GM21526 (cell line): Measurements from ENCODE around the gene UBC.
"Not testable (repeated sequence)": the region's sequence is repeated elsewhere in the genome, so short reads cannot be mapped to it uniquely, and the experiment has no call there.

Source experiments
- ATAC-seq: cut with Tn5 transposase; IDR thresholded peaks from one replicate; pipeline ENCODE4 v1.9.1; 2021; ENCODE audit warnings: moderate library complexity; ENCODE audit not compliant: unreplicated experiment, low FRiP score

Gene UBC

GRCh38 chr12:124938108-124938507, 23.7 kb upstream of the UBC start:
- ATAC-seq: peak; percentile 24

- ATAC-seq: not testable (repeated sequence)
These were observed 17.1 kb upstream of the UBC start for GRCh38 chr12:124931528-124931927.

- no peak for ATAC-seq
These were observed 16.1 kb upstream of the UBC start for GRCh38 chr12:124930586-124930985.

GRCh38 chr12:124929649-124930419, 15.4 kb upstream of the UBC start:
- no peak for ATAC-seq

- no peak for ATAC-seq
These were observed 14.6 kb upstream of the UBC start for GRCh38 chr12:124928912-124929530.

DNA sequence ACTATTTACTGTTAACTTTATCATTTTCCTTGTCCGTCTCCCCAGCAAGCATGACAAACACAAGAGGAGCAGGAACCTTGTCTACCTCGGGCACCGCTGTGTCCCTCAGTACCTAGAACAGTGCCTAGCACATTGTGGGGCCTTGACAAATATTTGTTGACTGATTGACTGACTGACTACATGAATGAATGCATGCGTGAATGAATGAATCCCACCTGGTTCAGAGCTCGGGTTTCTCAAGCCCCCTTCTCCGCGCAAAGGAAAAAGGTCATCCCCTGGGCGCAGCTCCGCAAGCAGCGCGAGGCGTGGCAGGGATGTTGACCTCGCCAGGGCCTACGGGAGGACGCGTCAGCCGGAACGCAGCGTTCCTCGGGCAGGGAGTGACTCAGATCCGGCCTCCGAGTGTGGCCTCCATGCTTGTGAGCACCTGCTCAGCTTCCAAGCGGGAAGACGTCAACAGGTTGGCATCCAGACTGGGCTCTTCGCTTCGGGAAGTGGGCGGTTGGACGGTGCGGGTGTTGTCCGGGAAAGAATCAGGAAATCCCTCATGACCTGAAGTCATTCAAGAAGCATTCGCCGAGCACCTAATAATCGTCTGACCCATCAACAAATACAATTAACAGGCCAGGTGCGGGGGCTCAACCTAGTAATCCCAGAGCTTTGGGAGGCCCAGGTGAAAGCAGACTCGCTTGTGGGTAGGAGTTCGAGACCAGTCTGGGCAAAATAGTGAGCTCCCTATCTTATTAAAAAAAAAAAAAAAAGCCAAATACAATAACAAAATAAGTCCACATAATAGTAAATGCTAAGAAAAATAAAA, 13.9 kb upstream of the UBC start:
- ATAC-seq: peak; percentile 31

DNA sequence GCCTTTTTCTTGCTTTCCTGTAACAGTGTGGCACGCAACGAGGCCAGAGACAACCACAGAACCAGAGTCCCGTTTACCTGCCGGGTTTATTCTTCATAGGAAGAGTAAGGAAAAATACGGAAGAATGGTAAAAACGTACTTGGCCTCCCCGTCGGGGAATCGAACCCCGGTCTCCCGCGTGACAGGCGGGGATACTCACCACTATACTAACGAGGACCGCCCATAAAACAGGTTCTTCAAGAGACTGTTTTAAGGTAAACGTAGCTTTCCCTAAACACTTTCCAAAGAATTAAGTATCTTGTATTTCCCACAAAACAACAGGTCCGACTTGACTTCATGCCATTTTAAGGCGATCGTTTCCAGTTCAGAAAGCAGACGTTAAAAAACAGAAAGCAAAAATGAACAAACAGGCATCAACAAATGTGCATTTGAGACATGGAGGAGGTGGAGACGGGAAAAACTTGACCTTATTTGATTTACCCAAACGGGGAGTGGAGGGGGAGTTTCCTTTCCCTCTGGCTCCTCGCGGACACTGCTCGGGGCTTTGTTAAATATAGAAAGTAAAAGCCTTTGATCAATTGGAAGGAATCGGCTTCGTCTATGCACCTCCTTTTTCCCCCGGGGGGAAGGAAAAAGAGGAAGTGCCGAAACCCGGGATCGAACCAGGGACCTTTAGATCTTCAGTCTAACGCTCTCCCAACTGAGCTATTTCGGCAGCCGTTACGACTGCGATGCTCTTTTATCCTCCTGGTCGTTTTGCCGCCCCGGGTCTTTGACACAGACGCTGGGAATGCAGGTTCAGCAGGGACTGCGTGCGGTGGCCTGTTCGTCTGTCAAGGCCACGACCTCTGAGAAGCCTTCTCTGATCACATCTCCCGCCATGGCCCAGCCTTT, 13.0 kb upstream of the UBC start:
- ATAC-seq: peak; percentile 65

GRCh38 chr12:124925782-124926181, 11.3 kb upstream of the UBC start:
- not testable (repeated sequence) for ATAC-seq

DNA sequence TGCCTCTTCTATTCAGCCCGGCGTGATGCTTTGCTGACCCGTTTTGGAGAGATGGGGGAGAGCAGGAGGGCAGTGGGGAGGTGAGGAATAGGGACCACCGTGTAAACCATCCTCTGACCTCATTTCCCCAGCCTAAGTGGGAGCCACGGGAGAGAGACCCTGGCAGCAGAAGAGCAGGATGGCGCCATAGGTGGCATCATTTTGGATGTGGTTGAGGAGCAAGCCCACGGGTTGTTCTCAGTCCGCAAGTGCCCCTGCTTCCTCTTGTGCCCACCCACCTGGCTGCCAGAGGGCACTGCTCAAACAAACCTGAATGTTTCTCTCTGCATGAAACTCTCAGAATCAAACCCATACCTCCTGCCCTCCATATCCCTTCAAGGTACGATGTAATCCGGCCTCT, 10.7 kb upstream of the UBC start:
- no peak for ATAC-seq

DNA sequence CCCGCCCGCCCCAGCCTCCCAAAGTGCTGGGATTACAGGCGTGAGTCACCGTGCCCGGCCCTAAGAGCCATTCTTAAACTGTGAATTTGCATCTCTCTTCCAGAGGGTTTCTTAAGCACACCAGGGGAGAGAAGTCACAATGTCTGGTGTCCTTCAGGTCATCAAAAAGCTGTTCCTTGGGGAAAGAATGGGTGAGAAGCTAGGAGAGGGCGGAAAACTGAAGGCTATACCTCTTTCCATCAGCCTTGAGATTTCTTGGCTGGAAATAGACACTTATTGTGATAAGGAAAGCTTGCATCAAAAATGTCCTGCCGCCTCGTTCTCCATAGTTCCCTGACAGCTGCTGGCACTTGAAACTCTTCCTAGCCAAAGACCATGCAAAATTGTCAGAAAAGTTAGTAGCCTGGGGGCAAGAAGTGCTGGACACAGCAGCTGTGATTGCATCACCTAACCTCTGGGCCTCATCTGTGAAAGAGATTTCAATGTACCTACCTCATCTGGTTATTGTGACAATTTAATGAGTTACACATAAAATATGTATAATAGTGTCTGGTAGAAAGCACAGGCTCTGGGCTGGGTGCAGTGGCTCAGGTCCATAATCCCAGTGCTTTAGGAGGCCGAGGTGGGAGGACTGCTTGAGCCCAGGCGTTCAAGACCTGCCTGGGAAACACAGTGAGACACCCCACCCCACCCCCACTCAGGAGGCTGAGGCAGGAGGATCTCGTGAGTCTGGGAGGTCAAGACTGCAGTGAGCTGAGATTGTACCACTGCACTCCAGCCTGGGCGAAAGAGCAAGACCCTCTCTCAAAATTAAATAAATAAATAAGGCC, 9.7 kb upstream of the UBC start:
- no peak for ATAC-seq

DNA sequence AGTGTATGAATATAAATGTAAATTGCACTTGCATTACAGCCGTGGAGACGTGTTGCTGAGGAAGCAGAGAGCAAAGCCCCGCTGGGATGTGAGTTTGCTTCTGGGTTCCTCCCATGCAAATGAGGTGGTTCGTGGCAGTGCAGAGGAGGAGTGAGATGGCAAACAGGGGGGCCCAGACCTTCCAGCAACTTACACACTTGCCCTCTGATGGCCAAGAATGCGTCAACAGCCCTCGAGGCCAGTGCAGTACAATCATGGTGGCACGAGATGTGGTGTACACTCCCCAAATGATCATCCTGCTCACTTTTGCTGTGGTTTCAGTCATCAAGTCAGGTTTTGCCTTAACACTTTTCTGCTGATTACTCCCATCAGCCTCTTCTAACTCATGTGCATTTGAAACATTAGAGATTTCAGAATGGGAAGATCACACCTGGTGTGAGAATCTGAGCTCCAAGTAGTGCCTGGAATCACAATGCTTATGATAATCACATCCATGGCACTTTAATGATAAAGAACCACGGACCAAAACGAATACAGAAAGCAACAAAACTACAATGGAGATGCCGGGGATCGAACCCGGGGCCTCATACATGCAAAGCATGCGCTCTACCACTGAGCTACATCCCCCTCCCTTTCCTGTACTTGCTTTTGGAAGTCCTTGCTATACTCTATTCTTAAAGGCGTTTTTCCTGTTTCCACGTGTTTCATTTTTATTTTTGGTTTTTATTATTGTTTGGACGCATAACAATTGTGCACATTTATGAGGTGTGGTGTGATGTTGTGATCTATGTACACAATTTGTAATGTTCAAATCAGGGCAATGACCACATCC, 7.0 kb upstream of the UBC start:
- ATAC-seq: peak; percentile 38

- ATAC-seq: no peak
These were observed 6.0 kb upstream of the UBC start for GRCh38 chr12:124920353-124920935.

DNA sequence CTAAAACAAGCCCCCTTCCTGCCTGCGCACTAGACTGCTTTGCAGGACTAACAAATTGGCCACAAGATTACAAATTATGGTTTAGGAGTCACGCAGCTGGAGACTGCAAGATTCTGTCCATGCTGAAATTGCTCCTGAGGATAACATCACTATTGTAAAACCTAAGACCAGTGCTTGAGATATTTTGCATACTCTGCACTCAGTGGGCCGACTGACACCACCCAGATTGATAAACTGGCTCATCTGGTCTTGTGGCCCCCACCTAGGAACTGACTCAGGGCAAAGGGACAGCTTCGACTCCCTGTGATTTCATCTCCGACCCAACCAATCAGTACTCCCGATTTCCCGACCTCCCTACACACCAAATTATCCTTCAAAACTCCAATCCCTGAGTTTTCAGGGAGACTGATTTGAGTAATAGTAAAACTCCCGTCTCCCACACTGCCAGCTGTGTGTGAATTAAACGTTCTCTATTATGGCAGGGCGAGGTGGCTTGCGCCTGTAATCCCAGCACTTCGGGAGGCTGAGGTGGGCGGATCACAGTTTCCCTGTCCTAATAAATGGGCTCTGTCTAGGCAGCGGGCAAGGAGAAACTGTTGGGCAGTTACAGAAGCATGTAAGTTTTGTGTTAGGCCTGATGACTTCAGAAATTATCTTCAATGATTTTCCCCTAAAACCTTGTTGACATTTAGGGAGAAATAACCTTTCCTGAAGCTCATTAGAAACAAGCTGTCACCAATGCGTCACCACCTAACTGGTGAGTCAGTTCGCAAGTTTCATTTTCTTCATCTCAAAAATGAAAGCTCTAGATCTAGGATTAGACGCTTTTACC, 5.3 kb upstream of the UBC start:
- no peak for ATAC-seq

GRCh38 chr12:124918622-124918988, 4.2 kb upstream of the UBC start:
- not testable (repeated sequence) for ATAC-seq

DNA sequence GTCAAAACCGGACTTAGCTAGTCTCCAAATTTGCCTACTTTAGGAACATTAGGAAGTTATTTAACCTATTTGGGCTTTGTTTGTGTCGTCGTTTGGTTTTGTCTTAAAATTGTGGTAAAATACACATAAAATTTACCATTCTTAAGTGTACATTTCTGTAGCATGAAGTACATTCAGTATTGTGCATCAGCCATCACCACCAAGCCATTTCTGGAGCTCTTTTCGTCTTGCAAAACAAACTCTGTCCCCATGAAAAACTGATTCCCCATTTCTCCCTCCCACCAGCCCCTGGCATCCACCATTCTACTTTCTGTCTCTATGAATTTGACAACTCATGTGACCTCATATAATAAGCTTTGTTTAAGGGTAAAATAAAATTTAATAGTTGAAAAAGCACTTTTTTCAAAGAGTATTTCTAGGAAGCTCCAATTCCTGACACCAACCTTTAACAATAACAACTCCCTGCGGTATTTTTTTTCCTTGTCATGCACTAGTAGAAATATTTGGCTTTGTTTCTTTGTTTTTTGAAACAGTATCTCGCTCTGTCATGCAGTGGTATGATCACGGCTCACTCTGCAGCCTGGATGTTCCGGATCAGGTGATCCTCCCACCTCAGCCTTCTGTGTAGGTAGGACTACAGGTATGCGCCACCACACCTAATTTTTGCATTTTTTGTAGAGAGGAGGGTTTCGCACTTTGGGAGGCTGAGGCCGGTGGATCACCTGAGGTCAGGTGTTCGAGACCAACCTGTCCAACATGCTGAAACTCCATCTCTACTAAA, 3.6 kb upstream of the UBC start:
- ATAC-seq: no peak

GRCh38 chr12:124917135-124917840, 2.8 kb upstream of the UBC start:
- peak; percentile 53 for ATAC-seq
